AG10803 (cell line): Measurements from ENCODE around the gene DPYSL4.

Experiments
- DNase-seq: peaks from one replicate; pipeline ENCODE4 v3.0.0; 2010; ENCODE audit warnings: low read depth
- H3K4me3 ChIP-seq: 2 replicates; pipeline ENCODE4 v1.5.1; 2011; ENCODE audit warnings: mild to moderate bottlenecking, low read length, control low read depth
- CTCF ChIP-seq: conservative IDR thresholded peaks from 2 replicates; pipeline ENCODE4 v1.5.1; 2011; ENCODE audit warnings: mild to moderate bottlenecking, low read length, control low read depth, inconsistent platforms

The DPYSL4 gene

GRCh38 chr10:132204078-132204780 lies 17.5 kb downstream of the DPYSL4 start:
- no peak for TF ChIP-seq CTCF
- no peak overlapping the region for H3K4me3 ChIP-seq
- DNase-seq = no peak

DNA sequence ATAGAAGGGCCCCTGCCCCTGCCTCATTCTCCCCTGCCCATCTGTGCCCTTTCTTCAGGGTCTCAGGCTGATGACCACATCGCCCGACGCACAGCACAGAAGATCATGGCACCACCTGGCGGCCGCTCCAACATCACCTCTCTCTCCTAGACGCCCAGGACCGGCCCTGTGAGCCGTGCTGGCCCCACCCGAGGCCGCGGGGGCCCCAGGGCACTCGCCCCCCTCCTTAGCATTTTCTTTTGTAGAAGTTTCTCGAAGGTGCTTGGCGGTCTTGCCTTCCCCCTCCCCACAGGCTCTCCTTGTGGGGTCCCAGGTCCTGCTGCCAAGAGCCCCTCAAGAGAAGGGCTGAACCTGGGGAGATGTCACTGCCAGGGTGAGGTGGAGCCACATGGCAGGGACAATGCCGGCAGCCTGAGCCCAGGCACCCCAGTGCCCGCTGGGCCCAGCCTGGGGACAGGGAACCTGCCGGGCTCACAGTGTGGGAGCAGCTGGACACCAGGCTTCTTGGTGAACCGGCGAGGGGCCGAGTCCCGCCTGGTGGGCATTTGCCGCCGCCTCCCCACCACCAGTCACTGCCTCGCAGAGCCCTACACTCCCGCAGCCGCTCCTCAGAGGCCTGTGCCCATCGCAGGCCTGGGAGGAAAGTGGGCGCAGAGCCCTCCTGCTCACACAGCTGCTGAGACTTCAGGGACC lies 18.2 kb downstream of the DPYSL4 start:
- no peak for DNase-seq
- H3K4me3 ChIP-seq = no peak overlapping the region
- no peak for TF ChIP-seq CTCF

GRCh38 chr10:132205650-132206376 lies 19.1 kb downstream of the DPYSL4 start:
- no peak for DNase-seq
- no peak overlapping the region for H3K4me3 ChIP-seq
- no peak for TF ChIP-seq CTCF

GRCh38 chr10:132206377-132206745 lies 19.6 kb downstream of the DPYSL4 start:
- TF ChIP-seq CTCF = no peak
- no peak for DNase-seq
- H3K4me3 ChIP-seq = no peak overlapping the region

DNA sequence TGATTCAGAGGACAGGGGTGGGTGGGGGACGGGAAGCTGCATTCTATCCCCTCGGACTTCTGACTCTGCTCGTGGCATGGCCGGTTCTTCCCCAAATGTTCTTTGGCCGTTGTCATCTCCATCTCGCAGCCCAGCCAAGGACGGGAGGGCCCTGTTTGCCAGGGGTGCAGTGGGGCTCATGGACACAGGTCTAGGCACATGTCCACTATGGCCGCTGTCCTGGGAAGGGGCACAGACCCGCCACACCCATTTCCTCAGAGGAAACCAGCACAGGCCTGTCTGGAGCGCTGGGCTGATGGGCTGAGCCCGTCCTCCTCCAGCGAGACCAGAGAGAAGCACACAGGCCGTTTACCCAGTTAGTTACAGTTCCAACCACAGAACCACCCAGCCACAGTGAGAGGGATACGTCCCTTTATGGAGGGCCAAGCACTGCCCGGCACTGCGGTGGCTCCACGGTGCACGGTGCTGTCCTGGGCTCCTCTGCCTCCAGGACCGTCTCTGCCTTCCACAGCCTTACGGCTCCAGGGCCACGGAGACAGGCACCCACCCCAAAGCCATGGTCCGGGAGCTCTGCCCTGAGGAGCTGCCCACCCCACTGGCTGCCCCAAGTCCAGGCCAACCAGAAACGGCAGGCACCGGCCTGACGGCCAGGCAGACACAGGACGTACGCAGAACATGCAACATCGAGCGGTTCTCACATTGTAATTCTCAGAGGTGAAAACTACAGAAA lies 20.2 kb downstream of the DPYSL4 start:
- TF ChIP-seq CTCF = no peak
- DNase-seq = no peak
- no peak overlapping the region for H3K4me3 ChIP-seq

DNA sequence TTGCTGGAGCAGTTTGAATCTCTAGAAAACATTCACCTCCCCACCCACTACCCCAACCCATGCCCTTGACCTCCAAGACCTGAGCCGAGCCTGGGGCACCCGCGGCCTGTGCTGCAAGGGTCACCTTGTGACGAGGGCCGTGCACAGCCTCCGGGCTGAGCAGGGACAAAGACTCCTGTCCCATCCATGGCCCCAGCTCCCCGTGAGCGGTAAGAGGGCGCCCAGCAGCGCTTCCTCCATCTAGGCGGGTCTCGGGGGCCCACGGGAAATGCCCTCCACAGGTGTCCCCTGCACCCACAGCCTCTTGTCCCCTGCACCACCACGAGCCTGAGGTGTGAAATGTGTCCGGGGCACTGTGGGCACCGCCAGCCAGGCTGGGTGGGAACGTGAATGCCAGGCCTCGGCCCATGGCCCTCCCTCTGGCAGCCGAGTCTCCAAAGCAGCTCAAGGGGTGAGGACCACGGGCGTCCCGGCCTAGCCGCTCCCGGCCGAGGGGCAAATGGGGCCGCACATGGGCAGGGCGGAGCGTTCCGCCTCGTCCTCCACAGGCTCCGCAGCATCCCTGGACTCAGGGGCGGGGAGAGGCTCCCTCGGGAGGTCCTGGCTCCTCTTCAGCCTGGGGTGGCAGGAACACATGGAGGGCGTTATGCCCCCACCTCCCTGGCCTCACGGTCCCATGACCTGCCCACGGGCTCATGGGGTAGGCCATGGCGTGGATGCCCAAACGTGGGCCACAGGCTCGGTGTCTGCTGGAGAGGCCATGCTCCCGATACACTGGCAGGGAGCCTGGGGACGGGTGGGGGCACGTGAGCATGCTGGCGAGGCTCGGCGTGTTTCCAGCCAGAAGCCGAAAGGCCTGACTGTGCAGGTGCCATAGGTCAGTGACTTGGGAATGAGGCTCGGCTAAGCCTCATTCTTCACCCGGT lies 21.1 kb downstream of the DPYSL4 start:
- H3K4me3 ChIP-seq = no peak overlapping the region
- no peak for DNase-seq
- no peak for TF ChIP-seq CTCF
